Epithelial cell of prostate (primary cell): ENCODE results near the gene TRIP12.
"Not testable (repeated sequence)": the region's sequence is repeated elsewhere in the genome, so short reads cannot be mapped to it uniquely, and the experiment has no call there.

Experiments
- DNase-seq: peaks from one replicate; pipeline ENCODE4 v3.0.0-alpha.2; 2011; ENCODE audit warnings: low read depth, low spot score
- H3K27ac ChIP-seq: fragments of 450-650 bp; 2 replicates; pipeline ENCODE4 v1.5.1; 2017; ENCODE audit warnings: mild to moderate bottlenecking

TRIP12 gene

DNA sequence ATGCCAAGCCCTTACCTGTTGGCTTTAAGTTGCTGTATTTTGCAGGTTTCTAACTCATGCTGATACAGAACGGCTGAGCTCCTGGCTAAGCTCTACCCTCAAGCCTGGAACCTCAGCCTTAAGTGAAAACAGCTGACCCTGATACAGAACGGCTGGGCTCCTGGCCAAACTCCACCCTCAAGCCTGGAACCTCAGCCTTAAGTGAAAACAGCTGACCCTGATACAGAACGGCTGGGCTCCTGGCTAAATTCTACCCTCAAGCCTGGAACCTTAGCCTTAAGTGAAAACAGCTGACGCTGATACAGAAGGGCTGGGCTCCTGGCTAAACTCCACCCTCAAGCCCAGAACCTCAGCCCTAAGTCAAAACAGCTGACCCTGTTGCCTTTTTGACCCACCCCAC, 189.9 kb downstream of the TRIP12 start:
- H3K27ac ChIP-seq, result no peak overlapping the region
- no peak for DNase-seq

GRCh38 chr2:229731363-229731762, 190.4 kb downstream of the TRIP12 start:
- H3K27ac ChIP-seq, result no peak overlapping the region
- DNase-seq, result no peak

DNA sequence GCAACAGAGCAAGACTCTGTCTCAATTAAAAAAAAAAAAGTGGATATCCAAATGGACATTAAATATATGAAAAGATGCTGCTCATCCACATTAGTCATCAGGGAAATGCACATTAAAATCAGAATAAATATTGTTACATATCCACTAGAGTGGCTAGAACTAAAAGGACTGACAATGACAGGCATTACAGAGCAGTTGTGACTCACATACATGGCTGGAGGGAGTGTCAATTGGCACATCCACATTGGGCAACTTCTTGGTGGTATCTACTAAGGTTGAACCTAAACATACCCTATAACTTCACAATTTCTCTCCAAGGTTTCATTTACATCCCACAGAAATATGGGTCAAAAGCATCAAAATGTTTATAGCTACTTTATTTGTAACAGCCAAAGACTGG, 193.4 kb downstream of the TRIP12 start:
- no peak for DNase-seq
- peak overlapping the region; percentile 43 for H3K27ac ChIP-seq

GRCh38 chr2:229726643-229727042, 195.2 kb downstream of the TRIP12 start:
- no peak overlapping the region for H3K27ac ChIP-seq

GRCh38 chr2:229725716-229726574, 195.9 kb downstream of the TRIP12 start:
- H3K27ac ChIP-seq, result no peak overlapping the region
- DNase-seq, result peak; percentile 41

More at GRCh38 chr2:229726643-229727042, 195.2 kb downstream of the TRIP12 start:
- DNase-seq, result no peak

DNA sequence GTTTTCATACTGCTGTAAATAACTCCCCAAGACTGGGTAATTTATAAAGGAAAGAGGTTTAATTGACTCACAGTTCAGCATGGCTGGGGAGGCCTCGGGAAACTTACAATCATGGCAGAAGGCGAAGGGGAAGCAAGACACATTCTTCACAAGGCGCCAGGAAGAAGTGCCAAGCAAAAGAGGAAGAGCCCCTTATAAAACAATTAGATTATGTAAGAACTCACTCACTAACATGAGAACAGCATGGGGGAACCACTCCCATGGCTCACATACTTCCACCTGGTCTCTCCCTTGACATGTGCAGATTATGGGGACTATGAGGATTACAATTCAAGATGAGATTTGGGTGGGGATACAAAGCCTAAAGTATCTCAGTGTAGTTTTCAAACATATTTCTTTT, 198.6 kb downstream of the TRIP12 start:
- DNase-seq, result not testable (repeated sequence)

DNA sequence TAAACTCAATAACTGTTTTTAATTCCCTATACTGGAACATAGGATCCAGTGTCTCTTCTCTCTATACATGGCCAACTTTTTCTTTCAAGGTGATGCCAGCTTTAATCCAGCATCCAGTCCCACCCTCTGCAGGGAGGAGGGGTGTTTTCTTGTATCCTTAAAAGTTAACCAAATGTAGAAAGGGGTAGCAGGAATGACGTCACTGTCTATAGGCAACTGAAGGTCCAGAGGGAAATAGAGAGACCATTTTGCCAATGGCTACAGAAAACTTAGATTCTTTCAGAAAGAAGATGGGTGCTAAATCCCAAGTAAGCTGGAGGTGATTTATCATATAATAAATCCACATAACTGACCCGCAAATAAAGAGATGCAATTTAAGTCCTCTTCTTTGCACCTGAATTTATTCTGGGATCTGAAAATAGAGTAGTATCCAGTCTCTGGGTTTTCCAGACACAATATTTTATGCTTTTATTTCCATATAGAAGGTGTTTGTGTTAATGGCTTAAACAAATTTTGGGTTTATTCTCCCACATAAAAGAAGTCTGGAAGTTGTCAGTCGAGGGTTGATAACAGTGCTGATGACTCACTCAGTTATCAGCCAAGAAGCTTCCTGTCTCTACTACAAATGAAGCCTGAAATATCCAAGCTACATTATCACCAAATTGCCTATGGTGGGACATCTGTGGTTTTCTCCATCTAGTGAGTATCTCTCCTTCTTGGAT, 201.7 kb downstream of the TRIP12 start:
- no peak for DNase-seq
- H3K27ac ChIP-seq, result no peak overlapping the region

More for the DNA sequence above, 198.6 kb downstream of the TRIP12 start:
- H3K27ac ChIP-seq, result not testable (repeated sequence)

- DNase-seq, result no peak
Measured at GRCh38 chr2:229718057-229718456, 203.8 kb downstream of the TRIP12 start.

DNA sequence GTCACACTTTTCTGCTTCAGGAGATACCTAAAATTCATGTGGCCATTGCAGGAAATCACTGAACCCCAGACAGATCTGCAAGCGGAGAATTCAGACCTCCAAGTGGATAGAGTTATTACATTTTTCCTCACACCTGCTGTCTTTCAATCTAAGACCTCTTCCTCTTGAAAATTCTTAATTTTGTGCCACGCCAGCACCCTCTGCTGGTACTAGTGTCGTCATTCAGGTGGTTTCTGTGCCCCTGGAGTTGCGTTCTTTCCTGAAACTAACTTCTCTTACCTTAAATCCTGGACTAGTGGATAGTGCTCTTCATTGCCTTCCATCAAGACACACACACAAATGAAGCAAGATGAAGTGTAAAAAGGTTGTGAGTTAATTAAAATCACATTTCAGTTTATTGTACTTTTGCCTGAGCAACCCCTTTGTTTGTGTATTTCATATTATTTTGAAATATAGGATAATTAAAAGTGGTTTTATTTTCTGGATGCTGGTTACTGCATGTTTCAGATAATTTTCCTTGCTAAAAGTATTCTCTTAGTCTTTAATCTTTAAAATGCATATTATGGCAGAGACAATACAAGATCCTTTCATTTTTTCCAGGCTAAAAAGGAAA, 205.8 kb downstream of the TRIP12 start:
- no peak for DNase-seq

More at GRCh38 chr2:229718057-229718456, 203.8 kb downstream of the TRIP12 start:
- H3K27ac ChIP-seq, result no peak overlapping the region

DNA sequence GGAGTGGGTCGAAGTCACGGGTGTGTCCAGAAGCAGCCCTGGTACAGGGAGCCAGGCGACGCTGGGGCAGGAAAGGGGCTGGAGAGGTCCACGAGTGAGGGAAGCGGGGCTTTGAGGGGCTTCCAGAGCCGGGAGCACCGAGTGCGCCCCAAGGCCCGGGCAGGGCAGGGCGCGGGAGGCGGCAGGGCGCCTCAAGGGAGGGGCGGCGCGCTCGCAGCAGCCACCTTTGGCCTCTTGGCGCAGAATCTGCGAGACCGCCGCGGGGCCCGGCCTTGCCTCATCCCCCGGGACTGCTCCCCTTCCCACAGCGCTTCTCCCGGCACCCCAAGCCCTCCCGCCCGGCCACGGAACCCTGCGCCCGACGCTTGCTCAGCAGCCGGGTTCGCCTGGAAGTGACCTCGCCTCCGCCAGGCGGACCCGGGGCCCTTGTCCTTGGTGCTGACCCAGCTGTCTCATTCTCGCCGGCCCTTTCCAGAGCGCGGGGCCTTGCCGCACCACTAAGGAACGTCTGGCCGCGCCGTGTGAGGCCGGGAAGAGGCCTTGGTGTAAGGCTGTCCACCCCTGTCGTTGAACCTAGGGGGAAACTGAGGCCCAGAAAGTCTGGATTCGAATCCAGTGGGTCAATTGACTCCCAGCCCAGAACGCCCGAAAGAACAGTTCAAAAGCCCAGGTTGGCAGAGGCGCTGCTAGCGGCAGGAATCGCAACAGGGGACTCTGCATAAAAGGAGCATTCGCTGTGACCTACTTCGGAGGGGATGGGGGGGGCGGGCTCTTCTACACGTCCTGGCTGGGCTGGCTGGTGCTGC, 206.9 kb downstream of the TRIP12 start:
- H3K27ac ChIP-seq, result no peak overlapping the region
- no peak for DNase-seq

More for the DNA sequence above, 205.8 kb downstream of the TRIP12 start:
- H3K27ac ChIP-seq, result no peak overlapping the region

- H3K27ac ChIP-seq, result no peak within 1 kb of the TSS
- no peak for DNase-seq
Measured at GRCh38 chr2:229714080-229714735, 207.6 kb downstream of the TRIP12 start, which contains the start of gene DNER. TSS of gene DNER (minus strand) at chr2:229714555. CDS start at chr2:229714423, 132 bp downstream.
